CD4-positive, alpha-beta T cell treated with Interleukin-17A for 1 hour (primary cell): ENCODE results near the gene ACOT4.
"Not testable (repeated sequence)": the region's sequence is repeated elsewhere in the genome, so short reads cannot be mapped to it uniquely, and the experiment has no call there.

Experiments
- DNase-seq: peaks from one replicate; pipeline ENCODE4 v3.0.0-alpha.2; 2020

ACOT4 gene

GRCh38 chr14:73582102-73582979 is 9.3 kb upstream of the ACOT4 start:
- not testable (repeated sequence) for DNase-seq

- no peak for DNase-seq
Measured at GRCh38 chr14:73588695-73589094, 3.0 kb upstream of the ACOT4 start.

- DNase-seq = no peak
Measured at GRCh38 chr14:73589116-73589515, 2.6 kb upstream of the ACOT4 start.

- not testable (repeated sequence) for DNase-seq
Measured at GRCh38 chr14:73590673-73591004, 1.0 kb upstream of the ACOT4 start.

GRCh38 chr14:73594491-73594890 is 2.8 kb downstream of the ACOT4 start:
- DNase-seq = no peak

GRCh38 chr14:73599499-73599898 is 7.8 kb downstream of the ACOT4 start:
- DNase-seq = no peak

GRCh38 chr14:73602994-73603393 is 11.3 kb downstream of the ACOT4 start:
- no peak for DNase-seq

GRCh38 chr14:73606271-73606670 is 14.6 kb downstream of the ACOT4 start:
- DNase-seq = no peak

- DNase-seq = no peak
Measured at GRCh38 chr14:73607241-73607640, 15.6 kb downstream of the ACOT4 start.

- DNase-seq = no peak
Measured at GRCh38 chr14:73610687-73611086, 19.0 kb downstream of the ACOT4 start.

GRCh38 chr14:73612339-73613045 is 20.8 kb downstream of the ACOT4 start, which contains the start of gene ACOT6:
TSS of gene ACOT6 (plus strand) at chr14:73612517. CDS start at chr14:73612572, 55 bp downstream.
- DNase-seq = peak; percentile 69

GRCh38 chr14:73613046-73613383 is 21.3 kb downstream of the ACOT4 start:
- no peak for DNase-seq

- DNase-seq = no peak
Measured at GRCh38 chr14:73613419-73613963, 21.8 kb downstream of the ACOT4 start.

GRCh38 chr14:73616831-73617230 is 25.2 kb downstream of the ACOT4 start:
- no peak for DNase-seq

- DNase-seq = no peak
Measured at GRCh38 chr14:73619524-73619923, 27.9 kb downstream of the ACOT4 start.

GRCh38 chr14:73620268-73620667 is 28.6 kb downstream of the ACOT4 start:
- no peak for DNase-seq

- DNase-seq = no peak
Measured at GRCh38 chr14:73623504-73624054, 31.9 kb downstream of the ACOT4 start.

GRCh38 chr14:73625706-73626105 is 34.0 kb downstream of the ACOT4 start:
- DNase-seq = no peak

GRCh38 chr14:73627151-73627558 is 35.5 kb downstream of the ACOT4 start:
- no peak for DNase-seq

- no peak for DNase-seq
Measured at GRCh38 chr14:73630009-73630780, 38.5 kb downstream of the ACOT4 start.

- peak; percentile 77 for DNase-seq
Measured at GRCh38 chr14:73633116-73634010, 41.7 kb downstream of the ACOT4 start.
